Astrocyte of the spinal cord (primary cell): Measurements from ENCODE around the gene CHCHD6.

ENCODE experiments used
- DNase-seq: peaks from one replicate; pipeline ENCODE4 v3.0.0; 2011; ENCODE audit warnings: low read depth, low spot score
- H3K4me3 ChIP-seq: 2 replicates; pipeline ENCODE4 v1.5.1; 2011; ENCODE audit warnings: low read depth, mild to moderate bottlenecking, low read length, moderate library complexity
- CTCF ChIP-seq: IDR thresholded peaks from 2 replicates; pipeline ENCODE4 v1.5.1; 2012; ENCODE audit warnings: low read depth, mild to moderate bottlenecking, low read length, inconsistent platforms
- in situ Hi-C: cut with HindIII; loops from 2 replicates; pipeline ENCODE4 v1.10.0; 2017; ENCODE audit warnings: low sequenced_read_pairs

The CHCHD6 gene

GRCh38 chr3:126679318-126679751, 24.7 kb upstream of the CHCHD6 start:
- in situ Hi-C loops: no loop called here
- DNase-seq: peak; percentile 78
- no peak overlapping the region for H3K4me3 ChIP-seq
- peak; percentile 94 for TF ChIP-seq CTCF

GRCh38 chr3:126679831-126680666, 24.0 kb upstream of the CHCHD6 start:
- in situ Hi-C loops: no loop called here
- no peak overlapping the region for H3K4me3 ChIP-seq
- DNase-seq: no peak
- no peak for TF ChIP-seq CTCF

- H3K4me3 ChIP-seq: no peak overlapping the region
- DNase-seq: no peak
- no peak for TF ChIP-seq CTCF
- in situ Hi-C loops: no loop called here
Measured at GRCh38 chr3:126680667-126681055, 23.4 kb upstream of the CHCHD6 start.

GRCh38 chr3:126682009-126682408, 22.0 kb upstream of the CHCHD6 start:
- no peak for DNase-seq
- in situ Hi-C loops: no loop called here
- no peak overlapping the region for H3K4me3 ChIP-seq
- no peak for TF ChIP-seq CTCF

GRCh38 chr3:126683069-126683468, 21.0 kb upstream of the CHCHD6 start:
- TF ChIP-seq CTCF: no peak
- no peak overlapping the region for H3K4me3 ChIP-seq
- in situ Hi-C loops: no loop called here
- no peak for DNase-seq

- no peak for DNase-seq
- in situ Hi-C loops: no loop called here
- no peak for TF ChIP-seq CTCF
Measured at GRCh38 chr3:126684218-126684751, 19.8 kb upstream of the CHCHD6 start.

More at GRCh38 chr3:126684218-126684751, 19.8 kb upstream of the CHCHD6 start:
- H3K4me3 ChIP-seq: no peak overlapping the region
